GM18520 (cell line): Measurements from ENCODE around the gene ARTN.
A peak's percentile ranks its signal among the peaks of the same experiment; 100 is the strongest.

Experiments
- ATAC-seq: cut with Tn5 transposase; IDR thresholded peaks from one replicate; pipeline ENCODE4 v1.9.1; 2021; ENCODE audit not compliant: unreplicated experiment

Gene ARTN

GRCh38 chr1:43946236-43947060, 12.8 kb downstream of the ARTN start, which contains the start of gene IPO13:
Gene IPO13, plus strand, starts transcription at chr1:43946950. Its CDS starts 651 bp downstream, at chr1:43947601.
- ATAC-seq = peak; percentile 91

DNA sequence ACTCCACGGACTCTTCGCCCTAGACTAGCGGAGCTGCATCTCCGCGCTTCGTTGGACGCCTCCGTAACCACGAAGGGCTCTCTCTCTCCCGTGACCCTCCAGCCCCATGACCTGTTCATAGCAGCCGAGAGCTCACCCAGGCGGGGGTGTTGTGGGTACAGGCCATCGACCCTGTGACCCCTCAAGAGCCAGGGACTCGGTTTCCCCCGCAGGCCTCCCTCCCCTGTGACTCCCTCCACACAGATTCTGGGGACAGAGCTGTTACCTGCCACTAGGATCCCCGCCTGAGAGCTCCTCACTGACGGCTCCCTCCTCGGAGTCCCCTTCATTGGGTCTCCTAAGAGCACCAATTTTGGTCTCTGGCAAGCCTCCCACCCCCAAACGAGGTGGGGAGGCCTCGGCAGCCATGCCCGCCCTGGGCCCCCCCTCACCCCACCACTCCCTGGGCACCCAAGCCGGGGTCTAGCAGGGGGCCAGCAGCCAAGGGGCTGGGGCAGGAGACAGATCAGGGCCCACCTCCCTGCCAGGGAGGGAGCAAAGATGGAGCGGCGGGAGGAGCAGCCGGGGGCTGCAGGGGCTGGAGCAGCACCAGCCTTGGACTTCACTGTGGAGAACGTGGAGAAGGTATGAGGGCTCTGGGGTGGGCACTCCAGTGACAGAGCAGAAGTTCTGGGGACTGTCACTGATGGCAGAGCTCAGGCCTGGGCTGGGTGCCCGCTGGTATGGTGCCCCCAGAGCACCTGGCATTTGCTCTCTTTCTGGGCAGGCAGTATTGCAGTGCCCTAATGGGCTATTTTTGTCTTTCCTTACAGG, 13.7 kb downstream of the ARTN start:
- no peak for ATAC-seq

- ATAC-seq = no peak
These were observed 14.4 kb downstream of the ARTN start for GRCh38 chr1:43947874-43948437.

DNA sequence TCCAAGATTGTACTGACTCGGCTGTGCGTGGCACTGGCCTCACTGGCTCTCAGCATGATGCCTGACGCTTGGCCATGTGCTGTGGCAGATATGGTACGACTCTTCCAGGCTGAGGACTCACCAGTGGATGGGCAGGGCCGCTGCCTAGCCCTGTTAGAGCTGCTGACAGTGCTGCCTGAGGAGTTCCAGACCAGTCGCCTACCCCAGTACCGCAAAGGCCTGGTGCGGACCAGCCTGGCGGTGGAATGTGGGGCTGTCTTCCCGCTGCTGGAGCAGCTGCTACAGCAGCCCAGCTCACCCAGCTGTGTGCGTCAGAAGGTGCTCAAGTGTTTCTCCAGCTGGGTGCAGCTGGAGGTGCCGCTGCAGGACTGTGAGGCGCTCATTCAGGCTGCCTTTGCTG, 16.1 kb downstream of the ARTN start:
- ATAC-seq = no peak

GRCh38 chr1:43951021-43951985, 17.7 kb downstream of the ARTN start:
- no peak for ATAC-seq

DNA sequence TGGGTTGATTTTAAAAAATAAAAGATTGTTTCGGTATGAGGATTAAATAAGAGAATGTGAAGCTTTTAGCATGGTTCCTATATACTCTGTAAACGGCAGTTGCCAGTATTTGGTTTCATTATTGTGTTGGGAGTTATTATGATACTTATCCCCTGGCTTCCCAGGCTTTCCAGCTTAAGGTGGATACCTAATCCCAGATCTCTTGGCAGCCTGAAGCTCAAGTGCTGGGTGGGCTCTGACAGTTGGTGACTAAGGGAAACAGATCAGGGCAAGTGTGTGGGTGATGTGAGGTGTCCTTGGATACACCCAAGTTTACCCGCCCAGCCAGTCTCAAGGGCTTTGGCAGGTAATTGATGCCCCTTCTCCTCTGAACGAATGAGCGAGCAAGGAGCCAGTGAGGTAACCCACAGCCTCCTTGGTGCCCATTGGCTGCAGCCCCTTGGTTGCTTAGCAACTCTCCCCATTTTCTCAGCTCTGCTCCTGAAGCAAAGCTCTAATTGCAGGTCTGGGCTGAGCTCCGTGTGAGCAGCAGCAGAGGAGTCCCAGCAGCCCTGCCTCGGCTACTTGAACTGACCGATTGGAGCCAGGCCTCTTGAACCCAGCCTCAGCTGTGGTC, 19.2 kb downstream of the ARTN start:
- ATAC-seq = no peak

DNA sequence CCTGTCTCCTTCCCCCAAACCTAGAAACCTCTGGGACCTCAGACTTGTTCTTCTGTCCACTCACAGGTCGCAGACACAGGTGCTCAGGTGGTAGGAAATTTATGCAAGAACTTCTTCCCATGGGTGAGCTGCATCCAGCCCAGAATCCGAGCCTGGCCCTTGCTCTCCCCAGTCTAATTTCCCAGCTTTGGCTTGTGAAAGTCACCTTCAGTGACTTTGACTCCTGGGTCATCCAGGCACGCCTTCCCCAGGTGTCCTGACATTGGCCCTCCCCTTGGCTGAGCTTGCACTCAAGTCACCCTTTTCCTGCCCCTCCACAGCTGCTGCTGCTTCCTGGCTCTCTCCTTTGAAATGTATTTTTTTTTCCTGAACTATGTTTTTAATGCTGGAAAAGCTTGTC, 19.8 kb downstream of the ARTN start:
- no peak for ATAC-seq

- ATAC-seq = no peak
These were observed 20.4 kb downstream of the ARTN start for GRCh38 chr1:43954036-43954435.

GRCh38 chr1:43956234-43956633, 22.6 kb downstream of the ARTN start:
- no peak for ATAC-seq

DNA sequence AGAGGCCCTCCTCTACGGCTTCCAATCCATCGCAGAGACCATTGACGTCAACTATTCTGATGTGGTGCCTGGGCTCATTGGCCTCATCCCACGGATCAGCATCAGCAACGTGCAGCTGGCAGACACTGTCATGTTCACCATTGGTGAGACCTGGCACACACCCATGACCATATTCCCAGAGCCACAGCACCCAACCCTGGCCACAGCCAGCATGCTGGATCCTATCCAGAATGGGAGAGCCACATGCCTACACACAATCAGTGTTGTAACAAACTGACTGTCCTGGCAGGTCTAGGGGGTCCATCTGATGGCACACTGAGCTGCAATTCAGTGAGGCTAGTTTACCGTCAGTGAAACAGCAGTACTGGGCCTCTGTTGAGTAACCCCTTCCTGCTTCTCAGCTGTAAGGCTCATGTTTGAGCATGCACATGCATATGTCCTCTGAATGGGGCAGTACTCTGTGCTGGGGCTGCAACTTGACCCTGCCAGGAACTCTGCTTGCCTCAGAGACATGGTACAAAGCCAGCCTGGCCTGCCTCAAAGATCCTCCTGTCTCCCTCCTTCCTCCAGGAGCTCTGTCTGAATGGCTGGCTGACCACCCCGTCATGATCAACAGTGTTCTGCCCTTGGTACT, 23.9 kb downstream of the ARTN start:
- no peak for ATAC-seq

DNA sequence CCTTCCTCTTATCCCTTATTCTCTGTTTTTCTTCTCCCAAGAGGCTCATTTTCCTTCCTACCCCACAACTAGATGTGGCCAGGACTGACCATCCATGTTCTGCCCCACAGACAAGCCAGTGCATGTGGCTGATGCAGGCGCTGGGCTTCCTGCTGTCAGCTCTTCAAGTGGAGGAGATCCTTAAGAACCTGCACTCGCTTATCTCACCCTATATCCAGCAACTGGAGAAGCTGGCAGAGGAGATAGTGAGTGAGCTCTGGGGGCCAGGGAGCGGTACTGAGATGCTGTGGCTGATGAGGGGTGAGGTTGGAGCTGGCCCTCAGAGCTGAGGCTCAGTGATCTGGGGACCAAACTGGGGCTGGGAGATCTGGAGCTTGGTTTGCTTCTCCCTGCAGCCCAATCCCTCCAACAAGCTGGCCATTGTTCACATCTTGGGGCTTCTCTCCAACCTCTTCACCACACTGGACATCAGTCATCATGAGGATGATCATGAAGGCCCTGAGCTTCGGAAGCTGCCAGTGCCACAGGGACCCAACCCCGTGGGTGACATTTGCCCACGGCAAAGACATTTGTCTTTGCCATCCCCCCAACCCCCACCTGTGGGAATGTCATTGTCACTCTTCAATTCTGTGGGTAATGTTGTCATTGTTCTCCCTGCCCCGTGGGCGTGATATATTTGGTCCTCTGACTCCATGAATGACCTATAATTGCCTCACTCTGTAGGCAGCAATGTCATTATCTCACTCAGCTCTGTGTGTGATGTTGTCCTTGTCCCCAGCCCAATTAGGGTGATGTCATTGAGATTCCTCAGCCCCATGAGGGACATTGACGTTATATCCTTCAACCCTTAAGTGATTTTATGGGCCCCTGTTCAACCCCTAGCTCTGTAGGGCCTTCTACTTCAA, 25.0 kb downstream of the ARTN start:
- no peak for ATAC-seq

GRCh38 chr1:43960798-43961197, 27.2 kb downstream of the ARTN start:
- no peak for ATAC-seq

GRCh38 chr1:43961692-43962091, 28.1 kb downstream of the ARTN start:
- no peak for ATAC-seq

GRCh38 chr1:43962324-43962723, 28.7 kb downstream of the ARTN start:
- no peak for ATAC-seq

- ATAC-seq = no peak
These were observed 29.4 kb downstream of the ARTN start for GRCh38 chr1:43963006-43963405.

DNA sequence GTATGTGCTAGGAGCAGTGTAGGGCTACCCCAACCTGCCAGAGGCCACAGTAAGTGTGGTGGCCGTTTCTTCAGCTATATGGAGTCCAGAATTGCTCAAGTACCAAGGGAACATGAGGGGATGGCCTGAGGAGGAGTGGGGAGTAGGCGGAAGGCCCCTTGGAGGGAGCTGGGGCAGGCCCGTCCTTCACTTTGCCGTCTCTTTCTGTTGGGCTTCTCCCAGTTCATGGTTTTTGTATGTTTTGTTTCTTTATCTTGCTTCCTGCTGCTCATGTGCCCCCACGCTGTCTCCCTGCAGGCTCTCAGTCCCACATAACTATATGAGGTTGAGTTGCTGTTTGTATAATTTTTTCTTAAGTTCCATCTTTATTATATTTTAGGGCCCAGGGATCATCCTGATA, 30.3 kb downstream of the ARTN start:
- ATAC-seq = no peak

- no peak for ATAC-seq
These were observed 31.7 kb downstream of the ARTN start for GRCh38 chr1:43965316-43965715.

DNA sequence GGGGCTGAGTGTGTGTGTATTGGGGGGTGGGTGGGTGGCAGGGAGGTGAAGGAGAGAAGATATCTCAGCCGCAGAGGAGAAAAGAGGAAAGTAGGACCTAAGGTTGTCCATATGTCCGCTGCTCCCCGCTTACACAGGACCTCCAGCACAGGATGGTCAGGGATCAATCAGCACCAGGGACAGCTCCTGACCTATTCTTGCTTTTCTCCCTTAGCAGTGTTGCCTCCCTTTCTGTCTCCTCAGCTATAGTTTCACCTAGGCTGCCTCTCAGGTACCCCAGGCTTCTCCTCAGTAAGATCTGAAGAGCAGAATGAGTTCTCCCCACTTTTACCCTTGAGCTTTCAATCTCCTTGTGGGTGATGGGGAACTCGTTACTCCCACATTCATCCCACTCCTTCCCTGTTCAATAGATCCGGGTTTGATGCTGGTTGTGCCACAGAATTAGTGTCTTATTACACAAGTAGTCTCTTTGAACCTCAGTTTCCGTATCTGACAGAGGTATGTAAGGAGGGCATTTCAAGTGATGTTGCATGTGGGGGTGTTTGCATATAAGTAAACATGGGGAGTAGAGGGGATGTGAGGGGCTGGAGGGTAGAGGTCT, 34.8 kb downstream of the ARTN start:
- no peak for ATAC-seq
